LHCN-M2 (cell line): ENCODE data around the gene MARK3. TPM values are rescaled to one million over a fixed set of nuclear protein-coding genes. Genes with fewer than 3 reads are reported as not detected.

Source experiments
- DNase-seq: peaks from one replicate; pipeline ENCODE4 v3.0.0-alpha.2; 2012; ENCODE audit warnings: low read depth
- total RNA-seq: library from RNA; depleted of rRNA; stranded (reverse); fragments of >200 nt; gene quantifications from 2 replicates; pipeline ENCODE4 v1.2.3, GENCODE V29; 2014

Gene MARK3
- total RNA-seq, 1 experiment from 2014 or later: 61.1 TPM

DNA sequence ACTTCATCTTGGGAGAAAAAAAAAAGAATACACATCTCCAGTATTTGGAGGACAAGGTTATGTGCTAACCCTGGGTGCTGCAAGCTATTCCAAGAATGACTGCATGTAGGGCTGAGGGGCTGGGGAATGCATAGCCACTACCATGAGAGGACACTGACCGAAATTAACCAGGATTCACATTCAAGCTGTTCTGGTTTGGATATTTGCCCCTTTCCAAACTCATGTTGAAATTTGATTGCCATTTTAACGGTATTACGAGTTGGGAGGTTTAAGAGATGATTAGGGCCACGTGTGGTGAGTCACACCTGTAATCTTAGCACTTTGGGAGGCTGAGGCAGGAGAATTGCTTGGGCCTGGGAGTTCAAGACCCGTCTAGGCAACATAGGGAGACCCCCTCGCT is 18.5 kb upstream of the MARK3 start:
- DNase-seq: no peak

DNA sequence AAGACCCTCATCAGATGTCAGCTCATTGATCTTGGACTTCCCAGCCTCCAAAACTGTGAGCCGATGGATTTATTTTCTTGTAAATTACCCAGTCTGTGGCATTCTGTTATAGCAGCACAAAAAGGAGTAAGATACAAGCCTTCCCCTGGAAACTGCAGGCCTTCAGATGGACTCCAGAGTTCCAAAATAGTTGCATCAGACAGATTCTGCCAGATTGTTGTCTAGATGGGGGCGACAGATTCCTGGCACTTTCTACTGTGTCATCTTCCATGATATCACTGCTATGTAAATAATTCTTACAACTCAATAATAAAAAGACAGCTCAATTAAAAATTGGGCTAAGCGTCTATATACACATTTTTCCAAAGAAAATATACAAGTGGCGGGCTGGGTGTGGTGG is 17.2 kb upstream of the MARK3 start:
- DNase-seq: no peak

DNA sequence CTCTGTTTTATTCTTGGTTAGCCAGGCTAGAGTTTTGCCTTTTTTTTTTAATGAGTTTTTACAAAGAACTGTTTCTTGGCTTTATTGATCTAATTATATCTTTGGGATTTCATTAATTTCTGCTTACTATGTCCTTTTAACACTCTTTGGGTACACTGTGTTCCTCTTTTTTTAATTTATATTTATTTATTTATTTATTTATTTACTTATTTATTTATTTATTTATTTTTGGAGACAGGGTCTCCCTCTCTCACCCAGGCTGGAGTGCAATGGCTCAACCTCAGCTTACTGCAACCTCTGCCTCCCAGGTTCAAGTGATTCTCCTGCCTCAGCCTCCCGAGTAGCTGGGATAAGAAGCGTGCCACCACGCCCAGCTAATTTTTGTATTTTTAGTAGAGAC is 15.1 kb upstream of the MARK3 start:
- DNase-seq: no peak

DNA sequence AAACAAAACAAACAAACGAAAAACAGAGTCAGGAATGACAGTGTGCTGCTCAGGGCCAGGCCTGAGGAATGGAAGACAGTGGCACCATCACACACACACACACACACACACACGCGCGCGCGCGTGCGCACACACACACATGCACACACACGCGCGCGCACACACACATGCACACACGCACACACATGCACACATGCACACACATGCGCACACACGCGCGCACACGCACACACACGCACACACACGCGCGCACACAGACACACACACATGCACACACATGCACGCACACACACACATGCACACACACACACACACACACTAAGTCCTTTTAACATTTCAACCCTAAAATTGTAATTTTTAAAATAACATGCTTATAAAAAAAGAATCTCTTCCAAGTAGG is 13.2 kb upstream of the MARK3 start:
- no peak for DNase-seq

DNA sequence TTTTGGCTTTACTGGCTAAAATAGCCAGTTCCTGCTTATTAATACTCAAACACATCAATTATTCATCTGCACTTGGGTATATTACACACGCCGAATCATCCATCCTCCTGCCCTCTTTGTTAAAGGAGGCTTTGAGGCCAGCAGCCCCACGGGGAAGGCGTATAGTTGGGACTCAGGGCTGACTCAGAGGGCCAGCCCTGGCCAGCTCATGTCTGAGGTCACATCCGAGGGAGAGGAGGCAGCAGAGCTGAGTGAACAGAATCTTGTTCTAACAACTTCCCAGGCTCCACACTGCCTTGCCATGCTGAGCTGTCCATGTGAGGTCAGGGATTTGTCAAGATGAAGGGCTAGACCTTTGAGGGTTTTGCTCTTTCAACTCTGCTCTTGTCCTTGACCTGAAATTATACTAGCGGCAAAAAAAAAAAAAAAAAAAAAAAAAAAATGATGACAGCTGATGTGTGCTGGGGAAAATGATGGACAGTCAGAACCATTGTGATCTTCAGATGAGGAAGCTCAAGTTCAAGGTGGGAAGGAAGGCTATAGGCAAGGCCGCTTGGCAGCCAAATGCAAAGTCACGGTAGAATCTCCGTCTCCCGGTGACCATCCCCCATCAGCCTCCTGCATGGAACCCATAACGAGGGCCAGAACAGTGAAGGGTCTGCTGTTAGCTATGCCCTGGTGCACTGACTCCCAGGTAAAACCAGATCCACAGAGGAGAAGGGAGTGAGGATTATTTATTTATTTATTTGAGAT is 12.5 kb upstream of the MARK3 start:
- peak; percentile 95 for DNase-seq

DNA sequence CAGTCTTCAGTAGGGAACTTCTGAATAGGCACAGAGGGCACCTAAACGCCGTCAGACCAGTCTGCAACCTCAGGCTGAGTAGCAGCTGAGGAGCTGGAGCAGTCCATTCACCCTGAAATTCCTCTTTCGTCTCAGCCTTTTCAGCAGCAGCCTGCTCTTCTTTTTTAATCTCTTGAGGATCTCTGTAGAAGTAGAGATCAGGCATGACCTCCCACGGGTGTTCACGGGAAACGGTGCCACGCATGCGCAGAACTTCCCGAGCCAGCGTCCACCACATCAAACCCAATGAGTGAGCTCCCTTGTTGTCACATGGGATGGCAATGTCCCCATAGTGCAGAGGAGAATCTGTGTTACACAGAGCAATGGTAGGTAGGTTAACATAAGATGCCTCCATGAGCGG is 11.1 kb upstream of the MARK3 start:
- DNase-seq: no peak

DNA sequence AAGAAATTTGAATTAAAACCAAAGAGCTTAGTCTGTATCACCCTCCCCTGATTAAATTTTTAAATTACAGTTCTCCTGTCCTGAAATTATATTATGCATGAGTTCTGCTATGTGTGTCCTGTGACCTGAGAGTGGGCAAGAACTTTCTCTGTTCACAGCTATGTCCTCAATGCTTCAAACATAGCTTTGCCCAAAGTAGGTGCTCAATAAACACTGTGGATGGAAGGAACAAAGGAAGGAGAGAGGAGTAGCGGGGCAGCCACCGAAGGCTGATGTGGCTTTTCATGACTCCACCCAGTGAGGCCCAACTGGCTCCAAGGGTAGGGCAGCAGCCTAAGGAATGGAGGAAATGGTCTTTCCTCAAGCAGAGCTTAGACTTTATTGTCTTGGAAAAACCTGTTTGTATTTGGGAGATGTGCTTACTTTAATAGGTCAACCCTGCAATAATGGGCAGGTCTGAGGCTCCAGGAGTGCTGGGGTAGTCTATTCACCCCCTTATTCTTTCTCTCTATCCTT is 7.6 kb upstream of the MARK3 start:
- DNase-seq: no peak

DNA sequence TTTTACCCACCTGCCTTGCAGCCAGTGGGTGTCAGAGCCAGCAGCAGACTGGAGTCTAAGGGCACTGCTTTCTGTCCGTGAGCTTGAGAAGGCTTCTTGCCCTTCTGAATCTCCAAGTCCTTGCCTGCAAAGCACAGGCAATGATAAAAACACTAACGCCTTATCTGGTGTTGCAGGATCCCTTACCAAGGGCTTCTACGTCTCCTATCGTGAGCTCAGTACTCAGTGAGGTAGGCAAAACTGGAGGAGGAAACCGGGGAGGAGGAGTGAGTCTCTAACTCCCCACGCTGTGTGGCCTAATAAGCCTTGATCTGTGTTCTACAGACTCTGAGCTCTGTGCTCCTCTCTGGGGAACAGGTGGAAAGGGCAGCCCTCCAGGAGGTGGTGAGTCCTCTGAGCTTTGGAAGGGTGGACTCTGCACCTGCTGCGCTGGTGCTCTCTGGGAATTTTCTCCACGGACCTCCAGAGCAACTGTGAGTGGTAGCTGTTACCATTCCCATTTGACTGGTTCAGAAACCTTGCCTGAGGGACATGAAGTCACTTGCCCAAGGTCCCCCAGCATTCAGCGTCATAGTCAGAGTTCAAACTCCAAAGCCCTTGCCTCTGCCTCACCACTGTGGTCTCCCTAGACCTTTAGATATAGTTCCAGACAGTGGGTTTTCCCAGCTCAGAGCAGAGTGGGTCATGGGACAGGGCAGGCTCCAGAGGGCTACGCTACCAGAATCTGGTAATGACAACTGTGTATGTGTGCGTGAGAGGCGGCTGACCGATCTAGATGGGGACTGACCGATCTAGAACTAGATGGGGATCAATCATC is 7.0 kb upstream of the MARK3 start:
- no peak for DNase-seq

DNA sequence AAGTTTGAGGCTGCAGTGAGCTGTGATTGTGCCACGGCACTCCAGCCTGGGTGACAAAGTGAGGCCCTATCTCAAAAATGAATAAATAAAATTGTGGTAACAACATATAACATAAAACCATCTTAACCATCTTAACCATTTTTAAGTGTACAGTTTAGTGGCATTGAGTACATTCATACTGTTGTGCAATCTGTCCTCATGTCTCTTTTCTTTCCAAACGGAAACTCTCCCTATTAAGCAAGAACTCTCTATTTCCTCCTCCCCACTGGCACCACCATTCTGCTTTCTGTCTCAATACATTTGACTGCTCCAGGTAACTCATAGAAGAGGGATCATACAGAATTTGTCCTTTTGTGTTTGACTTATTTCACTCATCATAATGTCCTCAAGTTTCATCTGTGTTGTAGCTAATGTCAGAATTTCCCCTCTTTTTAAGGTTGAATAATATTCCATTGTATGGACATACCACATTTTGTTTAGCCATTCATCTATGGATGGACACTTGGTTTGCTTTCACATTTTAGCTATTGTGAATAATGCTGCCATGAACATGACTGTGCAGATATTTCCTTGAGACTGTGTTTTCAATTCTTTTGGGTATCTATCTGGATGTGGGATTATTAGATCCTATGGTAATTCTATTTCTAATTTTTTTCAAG is 4.4 kb upstream of the MARK3 start:
- DNase-seq: no peak

DNA sequence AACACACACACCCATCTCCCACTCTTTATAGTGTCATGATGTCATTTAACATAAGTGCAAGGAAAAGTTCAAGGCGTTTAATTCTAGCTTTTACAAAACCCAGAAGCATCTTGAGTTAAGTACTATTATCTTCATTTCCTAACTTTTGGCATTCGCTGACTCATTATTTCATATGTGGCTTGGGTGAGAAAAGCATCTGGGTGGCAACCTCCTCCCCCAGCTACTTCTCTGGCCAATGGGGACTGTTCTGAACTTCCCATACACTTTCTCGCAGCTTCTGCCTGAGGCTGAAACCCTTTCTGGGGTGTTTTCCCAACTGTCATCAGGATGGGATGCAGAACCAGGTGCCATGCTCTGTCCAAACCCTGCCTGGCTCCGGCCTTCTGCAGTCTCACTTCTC is 2.8 kb upstream of the MARK3 start:
- DNase-seq: peak; percentile 71

DNA sequence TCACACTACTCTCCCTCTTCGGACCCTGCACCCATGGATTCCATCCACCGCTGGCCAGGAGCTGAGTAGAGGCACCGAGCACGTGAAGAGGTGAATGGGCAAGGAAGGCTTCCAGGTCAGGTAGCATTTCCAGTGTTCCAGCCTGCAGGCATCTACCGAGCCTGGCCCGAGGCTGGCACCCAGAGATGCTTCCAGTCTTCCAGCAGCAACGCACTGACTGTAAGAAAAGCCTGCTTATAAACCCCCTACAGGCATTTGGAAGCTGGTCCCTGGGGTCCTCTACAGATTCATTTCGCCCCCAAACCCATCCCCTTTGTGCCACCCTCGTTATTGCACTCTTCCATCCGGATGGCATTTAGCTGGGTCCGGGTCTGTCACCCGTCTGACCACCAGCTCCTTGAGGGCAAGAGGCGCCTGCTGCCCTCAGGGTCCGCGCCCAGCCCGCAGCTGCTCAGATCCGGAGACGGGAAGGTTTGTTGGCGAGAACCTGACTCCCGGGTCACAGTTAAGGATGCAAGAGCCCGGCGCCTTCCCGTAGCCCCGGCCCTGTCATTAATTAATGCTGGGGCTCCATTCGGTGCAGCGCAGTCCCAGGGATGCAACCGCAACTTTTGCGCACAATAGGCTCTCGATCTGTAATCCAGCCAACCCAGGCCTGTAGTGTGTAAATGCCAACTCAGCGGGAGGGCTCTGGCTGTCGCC is 614 bp upstream of the MARK3 start:
- DNase-seq: no peak

DNA sequence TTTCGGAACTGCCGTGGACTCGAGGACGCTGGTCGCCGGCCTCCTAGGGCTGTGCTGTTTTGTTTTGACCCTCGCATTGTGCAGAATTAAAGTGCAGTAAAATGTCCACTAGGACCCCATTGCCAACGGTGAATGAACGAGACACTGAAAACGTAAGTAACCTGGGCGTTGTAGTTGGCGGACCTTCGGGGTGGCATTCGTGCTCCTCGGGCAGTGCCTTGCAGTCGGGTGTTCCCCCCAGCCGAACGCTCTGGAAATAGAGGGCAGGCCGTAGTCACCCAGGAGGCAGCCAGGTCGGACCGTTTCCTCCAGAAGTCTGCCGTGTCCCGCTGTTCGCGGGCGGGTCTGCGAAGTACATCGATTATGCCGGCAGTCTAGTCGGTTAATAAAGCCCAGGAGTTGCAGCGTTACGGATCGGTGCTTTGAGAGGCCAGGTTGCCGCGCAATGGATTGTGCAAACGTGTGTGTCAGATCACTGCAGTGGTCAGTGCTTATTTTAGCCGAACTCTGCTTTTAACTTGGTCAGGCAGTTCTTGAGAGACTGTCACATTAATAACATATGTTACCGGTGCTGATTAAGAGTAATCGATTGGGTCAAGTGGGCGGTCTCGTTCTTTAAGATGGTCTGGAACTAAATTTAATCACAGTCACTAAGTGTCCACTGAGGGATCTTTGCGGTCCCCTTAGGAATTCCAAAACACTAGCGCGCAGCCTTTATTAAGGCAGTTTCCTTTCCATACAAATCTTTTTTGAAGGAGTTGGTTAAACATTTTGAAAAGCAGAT is 906 bp downstream of the MARK3 start:
- DNase-seq: peak; percentile 24

DNA sequence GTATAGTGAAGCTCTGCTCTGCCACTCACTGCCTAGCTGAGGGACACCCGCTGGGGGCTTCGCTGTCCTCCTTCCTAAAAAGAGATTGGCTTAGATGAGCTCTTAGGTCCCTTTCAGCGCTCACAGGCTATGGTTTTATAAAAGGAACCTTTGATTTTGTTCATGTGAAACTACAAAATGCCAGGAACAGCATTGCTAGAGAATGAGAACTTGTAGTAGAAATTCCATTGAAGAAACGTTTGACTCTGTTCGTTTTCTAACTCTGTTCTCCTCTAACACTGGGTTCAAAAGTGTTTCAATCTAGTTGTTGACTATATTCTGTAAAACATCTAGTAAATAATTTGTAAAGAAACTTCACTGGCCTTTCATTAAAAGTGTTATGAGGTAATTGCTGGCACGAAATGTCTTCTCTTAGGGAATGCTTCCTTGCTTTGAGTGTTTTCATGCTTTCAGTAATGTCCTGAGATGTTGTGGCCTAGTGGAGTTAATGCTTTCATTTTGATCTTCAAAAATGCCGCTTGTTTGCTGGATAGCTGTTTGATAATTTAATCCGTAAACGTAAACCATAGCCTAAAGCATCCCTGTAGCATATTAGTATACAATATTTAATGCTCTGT is 1.6 kb downstream of the MARK3 start:
- peak; percentile 18 for DNase-seq

DNA sequence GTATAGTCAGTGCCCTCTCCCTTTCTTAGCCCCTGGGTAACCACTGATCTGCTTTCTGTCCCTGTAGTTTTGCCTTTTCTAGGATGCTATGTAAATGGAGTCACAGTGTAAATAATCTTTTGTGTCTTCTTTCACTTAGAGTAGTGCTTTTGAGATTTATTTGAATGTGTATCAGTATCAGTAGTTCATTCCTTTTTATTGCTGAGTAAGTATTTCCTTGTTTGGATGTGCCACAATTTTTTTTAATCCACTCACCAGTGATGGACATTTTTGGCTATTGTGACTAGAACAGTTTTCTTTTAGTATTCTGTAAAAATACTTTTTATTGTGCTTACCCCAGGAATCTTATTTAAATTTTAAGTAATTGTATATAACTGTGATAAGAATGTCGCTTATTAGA is 3.4 kb downstream of the MARK3 start:
- no peak for DNase-seq

DNA sequence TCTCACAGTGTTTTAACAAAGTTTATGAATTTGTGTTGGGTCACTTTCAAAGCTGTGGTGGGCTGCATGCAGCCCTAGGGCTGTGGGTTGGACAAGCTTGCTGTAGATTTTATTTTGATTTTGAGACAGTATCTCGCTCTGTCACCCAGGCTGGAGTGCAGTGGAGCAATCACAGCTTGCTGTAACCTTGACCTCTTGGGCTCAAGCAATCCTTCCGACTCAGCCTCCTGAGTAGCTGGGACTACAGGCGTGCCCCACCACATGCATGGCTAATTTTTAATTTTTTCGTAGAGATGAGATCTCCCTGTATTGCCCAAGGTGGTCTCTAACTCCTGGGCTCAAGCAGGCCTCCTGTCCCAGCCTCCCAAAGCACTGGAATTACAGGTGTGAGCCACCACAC is 5.4 kb downstream of the MARK3 start:
- no peak for DNase-seq

DNA sequence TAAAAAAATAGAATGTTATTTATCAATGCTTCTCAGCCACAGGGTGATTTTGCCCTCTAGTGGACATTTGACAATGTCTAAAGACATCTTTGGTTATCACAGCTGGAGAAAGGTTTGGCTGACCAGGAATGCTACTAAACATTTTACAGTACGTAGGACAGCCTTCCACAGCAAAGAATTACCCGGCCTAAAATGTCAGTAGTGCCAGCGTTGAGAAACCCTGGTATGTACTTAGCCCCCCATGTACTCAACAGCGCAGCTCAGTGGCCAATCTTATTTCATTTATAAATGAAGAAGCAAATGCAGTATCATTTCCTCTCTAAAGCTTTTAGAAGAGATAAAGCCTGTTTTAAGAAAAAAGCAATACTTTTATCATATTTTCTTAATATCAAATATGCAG is 5.8 kb downstream of the MARK3 start:
- DNase-seq: peak; percentile 91

DNA sequence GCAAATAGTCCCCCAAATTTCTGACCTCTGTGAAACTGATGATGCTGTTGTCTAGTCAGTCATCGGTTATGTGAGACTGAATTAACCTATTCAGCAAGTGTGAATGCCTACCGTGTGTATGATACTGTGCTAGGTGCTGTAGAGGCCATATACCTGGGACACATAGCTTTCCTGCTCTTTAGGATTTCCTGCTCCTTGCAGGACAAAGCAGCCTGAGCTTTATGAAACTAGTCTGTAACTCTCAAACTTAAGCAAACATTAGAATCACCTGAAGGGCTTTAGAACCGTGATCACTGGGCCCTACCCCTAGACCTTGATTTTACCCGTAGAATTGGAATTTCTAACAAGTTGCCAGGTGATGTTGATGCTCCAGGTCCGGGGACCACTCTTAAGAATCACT is 6.9 kb downstream of the MARK3 start:
- no peak for DNase-seq

DNA sequence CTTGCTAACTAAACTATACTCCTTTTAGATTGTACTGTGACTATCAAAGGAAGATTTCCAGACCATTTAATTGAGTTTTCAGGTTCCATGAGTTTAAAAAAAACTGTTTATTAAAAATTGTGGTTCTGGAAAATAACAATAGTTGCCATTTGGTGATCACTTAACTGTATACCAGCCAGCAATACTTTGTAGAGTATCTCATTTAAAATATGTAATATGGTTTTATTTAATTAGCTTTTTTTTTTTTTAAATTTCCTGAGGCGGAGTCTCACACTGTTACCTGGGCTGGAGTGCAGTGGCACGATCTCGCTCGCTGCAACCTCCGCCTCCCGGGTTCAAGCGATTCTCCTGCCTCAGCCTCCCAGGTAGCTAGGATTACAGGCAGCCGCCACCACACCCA is 7.4 kb downstream of the MARK3 start:
- DNase-seq: no peak

DNA sequence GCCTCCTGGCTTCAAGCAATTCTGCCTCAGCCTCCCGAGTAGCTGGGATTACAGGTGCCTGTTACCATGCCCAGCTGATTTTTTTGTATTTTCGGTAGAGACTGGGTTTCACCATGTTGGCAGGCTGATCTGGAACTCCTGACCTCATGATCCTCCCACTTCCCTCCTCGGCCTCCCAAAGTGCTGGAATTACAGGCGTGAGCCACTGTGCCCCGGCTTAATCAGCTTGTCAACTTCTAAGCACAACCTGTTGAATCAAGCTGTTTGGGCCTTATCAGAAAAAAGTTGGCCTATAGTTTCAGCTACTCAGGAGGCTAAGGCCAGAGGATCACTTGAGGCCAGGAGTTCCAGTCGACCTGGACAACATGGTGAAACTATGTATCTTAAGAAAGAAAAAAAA is 7.9 kb downstream of the MARK3 start:
- DNase-seq: no peak
